GM21390 (cell line): Measurements from ENCODE around the gene RASGRF2.

Source experiments
- ATAC-seq: cut with Tn5 transposase; IDR thresholded peaks from one replicate; pipeline ENCODE4 v1.9.1; 2021; ENCODE audit not compliant: unreplicated experiment

The RASGRF2 gene

DNA sequence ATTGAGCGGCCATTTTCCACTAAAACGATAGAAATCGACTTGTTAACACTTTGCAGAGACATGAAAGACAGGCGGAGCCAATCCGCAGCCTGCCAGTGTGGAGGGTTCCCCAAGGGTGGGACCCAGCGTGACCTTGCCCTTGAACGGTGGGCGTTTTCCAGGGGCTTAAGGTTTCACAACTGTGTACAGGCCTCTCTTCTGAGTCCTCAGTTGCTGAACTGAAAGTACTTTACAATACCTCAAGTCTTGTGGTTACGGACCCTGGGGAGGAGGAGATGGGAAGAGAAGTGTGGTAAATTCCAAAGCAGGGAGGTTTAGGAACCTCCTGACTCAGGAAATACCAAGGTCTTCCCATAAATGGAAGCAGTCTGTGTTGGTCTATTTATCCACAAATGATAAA is 204.8 kb downstream of the RASGRF2 start:
- no peak for ATAC-seq

DNA sequence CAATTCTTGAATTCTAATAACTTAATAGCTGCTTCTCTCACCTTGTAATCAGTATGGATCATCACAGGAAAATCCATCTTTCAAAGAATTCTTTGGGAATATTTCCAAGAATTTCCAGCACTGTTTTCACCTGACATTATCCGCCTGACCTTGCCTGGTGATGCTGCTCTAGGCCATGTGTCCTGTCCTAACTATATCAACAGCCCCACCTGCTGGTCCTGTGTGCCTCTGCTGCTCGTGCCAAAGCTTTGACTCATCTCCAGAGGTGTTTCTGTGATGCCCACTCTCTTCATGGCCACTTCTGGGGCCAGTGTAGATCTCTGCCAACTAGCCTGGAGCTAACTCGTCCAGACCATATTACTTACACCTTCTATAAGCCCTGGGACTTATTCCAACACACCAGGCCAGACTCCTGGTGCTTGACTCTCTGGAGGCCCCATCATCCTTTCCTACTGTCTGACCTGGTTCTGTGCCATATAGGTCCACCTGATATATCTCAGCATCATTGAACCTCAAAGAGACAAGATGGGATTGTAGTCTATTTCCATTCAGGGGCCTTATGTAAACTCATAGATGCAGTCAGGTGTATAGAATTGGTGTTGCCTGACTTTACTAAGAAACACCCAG is 205.4 kb downstream of the RASGRF2 start:
- ATAC-seq: peak; percentile 75

GRCh38 chr5:81166430-81166829 is 206.3 kb downstream of the RASGRF2 start:
- ATAC-seq: no peak

DNA sequence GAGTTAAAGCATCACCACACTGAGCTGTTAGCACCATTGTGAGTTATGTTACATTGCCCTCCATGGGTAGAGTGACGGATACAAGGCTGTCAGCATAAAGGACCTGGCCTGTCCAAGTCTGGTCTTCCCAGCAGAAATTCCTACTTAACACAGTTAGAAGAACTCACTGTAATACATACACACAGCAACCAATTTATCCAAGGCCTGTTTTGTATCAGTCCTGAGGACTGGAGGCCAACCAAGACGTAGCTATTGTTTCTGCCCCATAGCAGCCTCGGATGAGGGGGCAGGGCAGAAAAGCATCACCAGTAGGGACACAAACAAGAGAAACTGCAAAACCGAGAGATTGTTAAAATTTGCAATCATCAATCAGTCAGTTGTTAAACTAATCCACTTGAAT is 206.9 kb downstream of the RASGRF2 start:
- no peak for ATAC-seq

DNA sequence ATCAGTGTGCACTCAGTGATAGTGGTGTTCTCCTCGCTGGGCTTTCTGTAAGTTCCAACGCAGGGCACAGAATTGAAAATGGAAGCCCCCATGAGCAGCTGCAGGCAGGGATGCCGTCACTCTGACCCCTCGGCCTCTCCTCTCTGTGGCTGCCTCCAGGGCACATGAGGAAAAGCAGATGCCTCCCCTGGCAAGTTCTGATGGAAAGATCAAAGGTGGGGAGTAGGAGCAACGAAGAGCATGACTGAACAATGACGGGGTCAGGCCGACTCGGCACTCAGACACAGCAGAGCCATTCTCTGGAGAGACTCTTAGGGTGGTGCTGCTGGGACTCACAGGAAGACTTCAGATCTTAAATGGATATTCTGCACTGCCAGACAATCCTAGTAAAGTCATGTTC is 207.4 kb downstream of the RASGRF2 start:
- ATAC-seq: no peak

GRCh38 chr5:81169924-81170323 is 209.8 kb downstream of the RASGRF2 start:
- ATAC-seq: no peak

DNA sequence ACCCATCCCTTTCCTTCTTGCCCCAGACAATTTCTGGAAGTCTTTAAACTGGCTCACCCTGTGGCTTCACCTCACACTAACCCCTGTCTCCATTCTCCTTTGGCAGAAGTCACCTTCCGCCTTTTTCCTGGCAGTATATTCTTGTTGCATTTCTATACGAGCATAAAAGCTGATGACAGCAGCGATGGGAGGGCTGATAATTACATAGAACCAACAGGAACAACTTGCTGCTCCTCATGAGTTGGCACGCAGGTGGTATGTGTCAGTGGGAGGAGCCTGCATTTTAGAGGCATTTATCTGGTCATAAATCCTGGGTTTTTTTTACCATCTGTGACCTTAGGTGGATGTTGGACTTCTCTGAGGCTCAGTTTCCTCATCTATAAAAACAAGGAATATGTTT is 211.6 kb downstream of the RASGRF2 start:
- no peak for ATAC-seq

DNA sequence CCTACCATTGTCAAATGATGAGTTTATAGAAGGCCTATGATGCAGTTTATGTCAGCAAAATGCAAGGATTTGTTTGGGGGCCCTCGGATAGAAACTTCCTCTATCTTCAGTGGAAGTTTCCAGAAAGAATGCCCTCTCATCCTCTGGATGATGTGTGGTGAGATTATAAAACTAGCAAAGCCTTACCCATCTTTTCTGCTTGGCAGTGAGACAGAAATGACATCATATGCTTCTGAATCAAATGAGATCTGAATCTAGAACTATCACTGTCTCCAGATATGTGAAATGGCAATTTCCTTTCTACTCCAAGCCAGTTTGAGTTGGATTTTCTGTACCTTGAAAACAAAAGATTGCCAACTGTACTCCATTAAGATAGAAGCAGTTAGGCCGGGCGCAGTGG is 212.5 kb downstream of the RASGRF2 start:
- no peak for ATAC-seq

GRCh38 chr5:81177061-81177460 is 216.9 kb downstream of the RASGRF2 start:
- ATAC-seq: no peak

DNA sequence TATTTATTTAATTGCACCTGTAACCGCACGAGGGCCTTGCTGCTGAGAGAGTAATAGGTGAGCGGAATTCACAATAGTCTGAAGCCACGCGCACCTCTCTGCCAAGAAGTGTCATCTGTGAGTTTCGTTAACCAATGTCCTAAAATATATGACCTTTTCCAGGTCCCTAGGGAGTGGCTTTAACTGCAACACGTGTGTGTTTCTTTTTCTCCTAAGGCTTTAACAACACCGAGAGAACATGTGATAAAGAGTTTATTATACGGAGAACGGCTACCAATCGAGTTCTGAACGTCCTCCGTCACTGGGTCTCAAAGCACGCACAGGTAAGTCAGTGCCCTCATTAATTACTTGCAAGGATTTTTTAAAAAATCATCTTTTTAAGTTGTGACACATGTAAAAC is 219.8 kb downstream of the RASGRF2 start:
- ATAC-seq: no peak

DNA sequence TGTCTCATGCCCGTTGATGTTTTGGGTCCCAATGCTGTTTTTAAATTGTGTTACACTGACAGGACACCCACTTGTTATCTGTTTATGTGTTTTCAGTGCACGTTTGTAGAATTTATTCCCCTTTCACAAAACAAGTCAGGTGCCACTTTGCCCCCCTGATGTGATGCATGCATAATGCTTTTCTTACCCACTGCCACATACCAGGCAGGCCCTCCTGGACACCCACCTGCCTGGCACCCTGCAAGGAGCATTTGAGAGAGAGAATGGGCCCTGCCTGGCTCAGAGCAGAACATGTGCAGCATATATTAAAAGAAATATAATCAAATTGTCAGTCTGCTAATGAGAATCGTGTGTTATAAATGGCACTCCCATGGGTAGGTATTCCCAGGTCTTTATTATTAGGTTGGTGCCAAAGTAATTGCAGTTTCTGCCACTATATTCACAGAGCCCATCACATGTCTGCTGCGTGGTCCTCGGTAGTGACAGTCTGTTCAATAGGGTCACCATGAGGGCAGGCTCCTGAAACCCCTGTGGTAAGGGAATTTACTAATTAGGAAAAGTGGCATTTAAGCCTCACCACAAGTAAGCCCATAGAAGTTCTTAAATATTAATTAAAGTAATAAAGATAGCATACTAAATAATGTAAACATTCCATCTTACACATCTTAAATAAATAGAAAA is 220.8 kb downstream of the RASGRF2 start:
- no peak for ATAC-seq

DNA sequence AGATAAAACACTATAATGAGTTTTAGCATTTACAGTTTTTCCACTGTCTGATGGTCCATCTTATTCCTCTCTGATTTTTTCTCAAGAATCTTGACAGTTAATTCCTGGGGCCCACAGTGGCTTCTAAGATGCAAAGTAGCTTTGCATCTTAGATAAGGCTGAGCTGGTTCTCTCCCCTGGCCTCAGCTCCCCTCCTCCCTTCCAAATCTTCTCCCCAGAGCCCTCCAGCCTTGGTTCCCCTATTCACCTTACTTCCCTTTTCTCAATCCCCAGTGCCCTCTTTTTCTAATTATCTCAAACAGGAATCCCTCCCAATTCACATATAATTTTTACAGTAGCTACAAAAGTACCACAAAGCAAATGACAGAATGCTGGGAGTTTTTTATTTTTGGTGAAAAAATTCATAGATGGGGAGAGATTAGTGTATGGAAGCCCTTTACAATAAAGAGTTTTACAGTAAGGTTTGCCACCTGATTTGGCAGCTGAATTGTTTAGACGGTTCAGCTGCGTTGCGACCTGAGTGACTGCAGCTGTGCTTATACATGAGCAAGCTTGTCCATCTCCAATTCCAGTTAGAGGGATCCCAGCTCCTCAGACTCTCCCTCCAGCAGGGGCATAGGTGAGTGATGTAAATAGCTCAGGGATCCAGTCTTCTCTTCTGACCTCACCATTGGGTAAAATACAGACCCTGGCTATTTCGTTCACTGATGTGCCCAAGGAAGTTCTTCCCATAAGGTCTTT is 221.6 kb downstream of the RASGRF2 start:
- ATAC-seq: no peak

GRCh38 chr5:81182396-81183390 is 222.5 kb downstream of the RASGRF2 start:
- no peak for ATAC-seq

- ATAC-seq: no peak
Measured at GRCh38 chr5:81183811-81184748, 223.9 kb downstream of the RASGRF2 start.

DNA sequence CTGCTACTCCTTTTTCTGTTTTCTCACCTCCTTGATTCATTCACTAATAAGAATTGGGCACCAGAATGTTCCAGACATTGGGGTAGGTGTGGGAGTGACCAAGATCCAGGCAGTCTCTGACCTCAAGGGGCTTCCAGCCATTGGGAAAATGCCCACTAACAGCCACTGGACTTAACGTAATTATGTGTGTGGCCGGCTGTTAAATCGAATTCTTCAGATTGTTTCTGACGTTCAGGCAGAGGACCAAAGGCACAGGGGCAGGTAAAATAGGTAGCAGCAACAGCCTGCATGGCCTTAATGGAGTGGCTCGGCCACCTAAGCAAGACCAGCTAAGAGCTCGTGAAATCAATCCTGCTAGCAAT is 224.6 kb downstream of the RASGRF2 start:
- no peak for ATAC-seq

GRCh38 chr5:81187885-81188284 is 227.7 kb downstream of the RASGRF2 start:
- no peak for ATAC-seq

DNA sequence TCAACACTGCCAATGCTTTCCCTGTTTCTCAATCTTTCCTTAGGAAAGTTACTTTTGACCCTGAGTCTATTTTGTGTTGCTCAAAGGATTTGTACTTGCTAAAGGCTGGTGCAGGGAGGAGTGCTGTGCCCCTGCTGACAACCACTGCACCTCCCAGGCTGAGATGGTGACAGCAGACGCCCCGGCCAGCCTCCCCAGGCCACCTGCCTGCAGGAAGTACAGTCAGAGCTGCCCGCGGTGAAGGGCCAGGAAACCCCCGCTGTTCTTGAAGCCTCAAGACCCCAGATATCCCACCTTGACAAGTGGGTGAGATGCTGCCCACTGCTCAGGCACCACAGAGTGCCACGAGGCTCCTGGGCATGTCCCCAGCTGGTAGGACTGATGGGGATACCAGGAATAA is 228.8 kb downstream of the RASGRF2 start:
- no peak for ATAC-seq

- ATAC-seq: no peak
Measured at GRCh38 chr5:81189875-81190498, 229.8 kb downstream of the RASGRF2 start.

DNA sequence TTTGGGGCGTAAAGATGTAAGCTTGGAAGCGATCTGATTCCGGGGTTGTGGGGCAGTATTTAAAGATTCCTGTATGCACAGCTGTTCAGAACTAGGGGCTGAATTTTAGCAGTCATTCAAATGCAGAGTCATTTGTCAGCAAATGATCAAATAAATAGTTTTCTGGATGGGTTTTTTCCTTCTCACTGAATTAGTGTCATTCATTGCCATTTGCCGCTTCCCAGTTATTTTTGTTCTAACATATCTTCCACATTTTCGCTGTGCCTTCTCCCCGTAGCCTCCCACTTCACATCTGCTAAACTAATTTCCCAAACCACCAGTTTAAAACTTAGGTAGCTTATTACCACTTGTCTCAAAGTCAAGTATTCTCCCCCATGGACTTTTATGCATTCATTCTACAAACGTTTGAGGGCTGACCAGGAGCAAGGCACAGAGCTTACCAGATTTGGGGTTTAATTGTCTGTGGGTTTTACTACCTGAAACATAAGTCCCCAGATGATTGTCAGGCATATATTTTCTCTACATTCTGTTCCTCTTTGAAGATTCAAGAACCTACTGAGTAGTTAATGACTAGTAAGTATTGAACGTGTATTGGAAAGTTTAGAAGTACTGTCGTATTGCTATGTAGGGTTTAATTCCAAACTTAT is 231.7 kb downstream of the RASGRF2 start:
- ATAC-seq: no peak
